Measurements from ENCODE around the gene UNC13D. TPM values are rescaled to one million over a fixed set of nuclear protein-coding genes. Genes with fewer than 3 reads are reported as not detected.

The UNC13D gene
- total and polyA plus RNA-seq, 2 of the 4 experiments (the other 2 are of a cell fraction), result under 0.01 to 0.31 TPM

DNA sequence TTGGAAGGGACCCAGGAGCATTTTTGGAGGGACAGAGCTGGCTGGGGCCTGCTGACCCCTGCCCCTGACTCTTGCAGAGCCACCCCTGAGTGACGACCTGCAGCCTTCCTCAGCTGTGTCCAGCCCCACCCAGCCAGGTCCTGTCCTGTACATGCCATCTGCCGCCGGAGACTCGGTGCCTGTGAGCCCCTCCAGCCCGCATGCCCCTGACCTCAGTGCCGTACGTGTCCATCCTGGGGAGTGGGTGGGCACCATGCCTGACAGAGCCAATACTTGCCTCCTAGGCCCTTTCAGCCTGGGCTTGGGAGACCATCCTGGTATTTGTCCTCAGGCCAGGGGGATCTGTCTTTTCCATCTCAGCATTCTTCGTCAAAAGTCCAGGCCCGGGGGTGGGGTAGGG, 27.5 kb downstream of the UNC13D start:
- TF ChIP-seq SMC3 (IDR thresholded peaks at IDR 0.05; ENCODE audit: low read depth, low read length) (no peak), ELK1 (IDR thresholded peaks at IDR 0.05; ENCODE audit: borderline replicate concordance, low read depth, low read length) (no peak), RCOR1 (IDR thresholded peaks at IDR 0.05; ENCODE audit: insufficient replicate concordance, low read length) (no peak), CEBPB (IDR thresholded peaks at IDR 0.05; ENCODE audit: low read depth, low read length) (no peak), MXI1 (IDR thresholded peaks at IDR 0.05; ENCODE audit: borderline replicate concordance, low read depth, low read length) (no peak), RAD21 (IDR thresholded peaks at IDR 0.05; ENCODE audit: low read length) (no peak), CHD1 (IDR thresholded peaks at IDR 0.05; ENCODE audit: low read depth, low read length) (no peak), MAZ (IDR thresholded peaks at IDR 0.05; ENCODE audit: borderline replicate concordance, low read depth, low read length) (no peak), BHLHE40 (IDR thresholded peaks at IDR 0.05; ENCODE audit: low read depth, low read length) (no peak), RFX5 (IDR thresholded peaks at IDR 0.05; ENCODE audit: low read depth, low read length) (no peak), POLR2A (IDR thresholded peaks at IDR 0.05; ENCODE audit: low read depth, low read length) (no peak)
- TF ChIP-seq, protein P1, sequence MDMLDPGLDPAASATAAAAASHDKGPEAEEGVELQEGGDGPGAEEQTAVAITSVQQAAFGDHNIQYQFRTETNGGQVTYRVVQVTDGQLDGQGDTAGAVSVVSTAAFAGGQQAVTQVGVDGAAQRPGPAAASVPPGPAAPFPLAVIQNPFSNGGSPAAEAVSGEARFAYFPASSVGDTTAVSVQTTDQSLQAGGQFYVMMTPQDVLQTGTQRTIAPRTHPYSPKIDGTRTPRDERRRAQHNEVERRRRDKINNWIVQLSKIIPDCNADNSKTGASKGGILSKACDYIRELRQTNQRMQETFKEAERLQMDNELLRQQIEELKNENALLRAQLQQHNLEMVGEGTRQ (IDR thresholded peaks at IDR 0.05; ENCODE audit: low read depth, low read length), result no peak
- TF ChIP-seq, protein P2, sequence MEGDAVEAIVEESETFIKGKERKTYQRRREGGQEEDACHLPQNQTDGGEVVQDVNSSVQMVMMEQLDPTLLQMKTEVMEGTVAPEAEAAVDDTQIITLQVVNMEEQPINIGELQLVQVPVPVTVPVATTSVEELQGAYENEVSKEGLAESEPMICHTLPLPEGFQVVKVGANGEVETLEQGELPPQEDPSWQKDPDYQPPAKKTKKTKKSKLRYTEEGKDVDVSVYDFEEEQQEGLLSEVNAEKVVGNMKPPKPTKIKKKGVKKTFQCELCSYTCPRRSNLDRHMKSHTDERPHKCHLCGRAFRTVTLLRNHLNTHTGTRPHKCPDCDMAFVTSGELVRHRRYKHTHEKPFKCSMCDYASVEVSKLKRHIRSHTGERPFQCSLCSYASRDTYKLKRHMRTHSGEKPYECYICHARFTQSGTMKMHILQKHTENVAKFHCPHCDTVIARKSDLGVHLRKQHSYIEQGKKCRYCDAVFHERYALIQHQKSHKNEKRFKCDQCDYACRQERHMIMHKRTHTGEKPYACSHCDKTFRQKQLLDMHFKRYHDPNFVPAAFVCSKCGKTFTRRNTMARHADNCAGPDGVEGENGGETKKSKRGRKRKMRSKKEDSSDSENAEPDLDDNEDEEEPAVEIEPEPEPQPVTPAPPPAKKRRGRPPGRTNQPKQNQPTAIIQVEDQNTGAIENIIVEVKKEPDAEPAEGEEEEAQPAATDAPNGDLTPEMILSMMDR (conservative IDR thresholded peaks at IDR 0.05; ENCODE audit: low read depth, low read length), result no peak
- Histone ChIP-seq H3K9ac (ENCODE audit: low read depth, low read length) (no peak overlapping the region), H3K23ac (ENCODE audit: low read depth, low read length) (no peak overlapping the region), H2BK5ac (ENCODE audit: low read depth, low read length, poor library complexity, severe bottlenecking) (no peak overlapping the region), H3K4me2 (ENCODE audit: low read depth, low read length) (no peak overlapping the region), H4K20me1 (ENCODE audit: insufficient read depth, low read length) (0 out of 2 replicates have a peak, but pooled peaks cover 7% of the 10 kb centered on the region), H2AFZ (replicated peaks; ENCODE audit: low read length, poor library complexity) (no peak overlapping the region), H2BK15ac (ENCODE audit: low read depth, low read length) (no peak overlapping the region), H2BK120ac (ENCODE audit: low read depth, low read length) (no peak overlapping the region), H2AK9ac (replicated peaks; ENCODE audit: low read depth, low read length, poor library complexity) (no peak overlapping the region), H3K4me3 (ENCODE audit: insufficient read depth, low read depth, low read length) (no peak overlapping the region), H4K91ac (ENCODE audit: insufficient read depth, low read depth, low read length) (no peak overlapping the region), H2BK20ac (ENCODE audit: low read depth, low read length) (no peak overlapping the region), H3K9me1 (ENCODE audit: insufficient read depth, low read length) (peaks cover 14% of the 10 kb centered on the region; the same call in 1 of the 2 replicates), H4K5ac (ENCODE audit: low read depth, low read length) (no peak overlapping the region), H3K14ac (replicated peaks; ENCODE audit: low read depth, low read length) (no peak overlapping the region), H3K36me3 (ENCODE audit: control insufficient read depth, insufficient read depth, low read length) (peaks cover 78% of the 10 kb centered on the region), H3K4me1 (ENCODE audit: control insufficient read depth, insufficient read depth, low read length) (peaks cover 7% of the 10 kb centered on the region), H3K9me3 (ENCODE audit: control insufficient read depth, insufficient read depth, low read length) (no peaks in the 10 kb centered on the region), H2AK5ac (ENCODE audit: low read depth, low read length) (no peak overlapping the region), H3K18ac (ENCODE audit: low read depth, low read length) (no peak overlapping the region), H3K27me3 (ENCODE audit: control insufficient read depth, insufficient read depth, low read length) (no peaks in the 10 kb centered on the region), H3K79me1 (ENCODE audit: low read depth in 1 of 2, low read length in 2 of 2) (peaks cover 5 to 21% of the 10 kb centered on the region in 2 experiments; a peak in 3 of 4 replicates), H3K27ac (ENCODE audit: insufficient read depth, low read length) (no peak overlapping the region), H4K8ac (ENCODE audit: low read depth in 2 of 2, low read length in 2 of 2) (no peak overlapping the region), H3K56ac (ENCODE audit: extremely low read depth, insufficient read depth, low read length) (no peak overlapping the region), H3K4ac (ENCODE audit: low read depth, low read length) (no peak overlapping the region)
- no peak for DNase-seq
- no peak for ATAC-seq (ENCODE audit: low read depth)
- intact Hi-C loops (cut with micrococcal nuclease), result no loop called here
- dilution Hi-C loops (cut with HindIII; ENCODE audit: low sequenced_read_pairs, unreplicated experiment), result no loop called here
- CTCF ChIA-PET, result interaction anchor here (1.1 kb wide), 1 partner anchor 63 kb away, joined by 3 read pairs; no protein-coding TSS in a partner anchor
- in situ Hi-C loops (cut with MboI; ENCODE audit: low sequenced_read_pairs), result no loop called here
- no TSS peak for BruUV-seq (replicated peaks)
- POLR2A ChIA-PET (ENCODE audit: unreplicated experiment), result no interaction called here
- 98% methylated on average over 5 of the region's 9 CpGs; no CpG with 5 or more reads in 1 of the 2 experiments for WGBS, 2 experiments (ENCODE audit: extremely low coverage in 2 of 2, insufficient read length in 1 of 2)

Measured in IMR-90 (cell line).